ENCODE results near the gene KCNH2. TPM values are rescaled to one million over a fixed set of nuclear protein-coding genes. Genes with fewer than 3 reads are reported as not detected.

Gene KCNH2
- total and polyA plus RNA-seq, 11 donors = 58.1 to 185 (median 104) TPM

GRCh38 chr7:150964593-150965111, 13.5 kb downstream of the KCNH2 start:
- Histone ChIP-seq H3K27me3 (peaks cover 0 to 26% (median 0%) of the 10 kb centered on the region in 9 donors), H3K27ac (peak overlapping the region; percentile 70 to 96 (median 88)), H3K4me1 (peaks cover 0 to 95% (median 40%) of the 10 kb centered on the region in 12 donors), H3K36me3 (no peaks in the 10 kb centered on the region), H3K4me3 (peak overlapping the region in 1 of 12 donors; percentile 4), H3K9me3 (no peaks in the 10 kb centered on the region)
- peak; percentile 82 to 86 (median 85) for ATAC-seq
- TF ChIP-seq CTCF (IDR thresholded peaks at IDR 0.05) (peak in 6 of 12 donors; percentile 9 to 21 (median 19)), POLR2A (IDR thresholded peaks at IDR 0.05) (no peak)
- intact Hi-C loops (cut with DNase I) = loop anchor here in 3 of 10 donors (1.0 to 2.0 kb wide), 3 partner anchors 12 to 24 kb away; partner anchors contain the start of gene KCNH2 (in 1 of the 3)
- peak; percentile 88 to 96 (median 91) for DNase-seq
- WGBS, 4 donors = 11 to 22% (median 17%) methylated on average over 15 to 16 of the region's 16 CpGs

GRCh38 chr7:150963707-150964559, 14.2 kb downstream of the KCNH2 start:
- Histone ChIP-seq H3K36me3 (no peaks in the 10 kb centered on the region), H3K27me3 (peaks cover 0 to 29% (median 3%) of the 10 kb centered on the region in 9 donors), H3K27ac (peak overlapping the region; percentile 70 to 96 (median 88)), H3K4me1 (peaks cover 0 to 90% (median 36%) of the 10 kb centered on the region in 12 donors), H3K4me3 (no peak overlapping the region), H3K9me3 (no peaks in the 10 kb centered on the region)
- no peak for TF ChIP-seq CTCF (IDR thresholded peaks at IDR 0.05)
- TF ChIP-seq POLR2A (IDR thresholded peaks at IDR 0.05) = no peak
- DNase-seq (peak in 2 of 5 donors; percentile 33 to 51), ATAC-seq (peak in 3 of 4 donors; percentile 0 to 16 (median 6))
- WGBS, 4 donors = 55 to 62% (median 59%) methylated on average over 11 to 18 of the region's 18 CpGs
- intact Hi-C loops (cut with DNase I) = loop anchor here in 4 of 10 donors (1.0 to 2.0 kb wide), 4 partner anchors 12 to 25 kb away; partner anchors contain the start of gene KCNH2 (in 1 of the 4)

GRCh38 chr7:150962553-150963399, 15.3 kb downstream of the KCNH2 start:
- TF ChIP-seq CTCF (IDR thresholded peaks at IDR 0.05) (peak; percentile 73 to 90 (median 83)), POLR2A (IDR thresholded peaks at IDR 0.05) (no peak)

More at GRCh38 chr7:150962553-150963399, 15.3 kb downstream of the KCNH2 start:
- peaks cover 0 to 93% (median 34%) of the 10 kb centered on the region in 12 donors for H3K4me1 ChIP-seq
- no peaks in the 10 kb centered on the region for H3K36me3 ChIP-seq
- DNase-seq (peak; percentile 69 to 82 (median 73)), ATAC-seq (peak; percentile 15 to 64 (median 52))
- H3K9me3 ChIP-seq = no peaks in the 10 kb centered on the region
- peaks cover 0 to 40% (median 3%) of the 10 kb centered on the region in 9 donors for H3K27me3 ChIP-seq
- whole genome bisulfite sequencing, 4 donors = 32 to 38% (median 33%) methylated on average over 16 to 23 of the region's 23 CpGs
- peak overlapping the region; percentile 70 to 96 (median 88) for H3K27ac ChIP-seq
- H3K4me3 ChIP-seq = no peak overlapping the region
- intact Hi-C loops (cut with DNase I) = loop anchor here in 2 of 10 donors (2.0 kb wide), 2 partner anchors 24 to 26 kb away; no protein-coding TSS in a partner anchor
